ENCODE results near the gene LMAN1. TPM values are rescaled to one million over a fixed set of nuclear protein-coding genes. Genes with fewer than 3 reads are reported as not detected.
A peak's percentile ranks its signal among the peaks of the same experiment; 100 is the strongest.

The LMAN1 gene
- total RNA-seq, 2 donors from 2014 or later = 69.0 to 107 TPM

DNA sequence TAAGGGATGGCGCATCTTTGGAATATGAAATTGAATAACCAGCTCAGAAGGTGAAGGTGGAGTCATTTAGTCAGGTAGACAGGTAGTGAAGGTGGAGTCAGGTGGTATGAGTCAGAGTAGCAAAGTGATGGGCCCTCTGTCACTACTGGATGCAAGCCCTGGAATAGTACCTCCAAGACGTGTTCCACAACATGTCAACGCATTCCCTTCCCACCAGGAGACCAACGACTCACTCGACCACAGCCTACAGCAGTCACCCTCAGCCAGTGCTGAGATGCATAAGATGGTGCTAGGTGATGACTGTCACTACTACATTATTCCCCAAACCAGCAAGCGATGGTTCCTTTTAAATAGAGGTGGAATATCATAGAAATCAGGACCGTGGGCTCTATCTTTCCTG, 47.4 kb downstream of the LMAN1 start:
- Histone ChIP-seq H3K4me1 (peaks cover 0 to 6% of the 10 kb centered on the region in 2 donors), H3K4me3 (no peak overlapping the region), H3K36me3 (no peaks in the 10 kb centered on the region), H3K9me3 (no peaks in the 10 kb centered on the region), H3K27ac (no peak overlapping the region), H3K27me3 (no peaks in the 10 kb centered on the region)
- DNase-seq (ENCODE audit: low spot score) = no peak
- TF ChIP-seq, protein P1, sequence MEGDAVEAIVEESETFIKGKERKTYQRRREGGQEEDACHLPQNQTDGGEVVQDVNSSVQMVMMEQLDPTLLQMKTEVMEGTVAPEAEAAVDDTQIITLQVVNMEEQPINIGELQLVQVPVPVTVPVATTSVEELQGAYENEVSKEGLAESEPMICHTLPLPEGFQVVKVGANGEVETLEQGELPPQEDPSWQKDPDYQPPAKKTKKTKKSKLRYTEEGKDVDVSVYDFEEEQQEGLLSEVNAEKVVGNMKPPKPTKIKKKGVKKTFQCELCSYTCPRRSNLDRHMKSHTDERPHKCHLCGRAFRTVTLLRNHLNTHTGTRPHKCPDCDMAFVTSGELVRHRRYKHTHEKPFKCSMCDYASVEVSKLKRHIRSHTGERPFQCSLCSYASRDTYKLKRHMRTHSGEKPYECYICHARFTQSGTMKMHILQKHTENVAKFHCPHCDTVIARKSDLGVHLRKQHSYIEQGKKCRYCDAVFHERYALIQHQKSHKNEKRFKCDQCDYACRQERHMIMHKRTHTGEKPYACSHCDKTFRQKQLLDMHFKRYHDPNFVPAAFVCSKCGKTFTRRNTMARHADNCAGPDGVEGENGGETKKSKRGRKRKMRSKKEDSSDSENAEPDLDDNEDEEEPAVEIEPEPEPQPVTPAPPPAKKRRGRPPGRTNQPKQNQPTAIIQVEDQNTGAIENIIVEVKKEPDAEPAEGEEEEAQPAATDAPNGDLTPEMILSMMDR (IDR thresholded peaks at IDR 0.05) = no peak

DNA sequence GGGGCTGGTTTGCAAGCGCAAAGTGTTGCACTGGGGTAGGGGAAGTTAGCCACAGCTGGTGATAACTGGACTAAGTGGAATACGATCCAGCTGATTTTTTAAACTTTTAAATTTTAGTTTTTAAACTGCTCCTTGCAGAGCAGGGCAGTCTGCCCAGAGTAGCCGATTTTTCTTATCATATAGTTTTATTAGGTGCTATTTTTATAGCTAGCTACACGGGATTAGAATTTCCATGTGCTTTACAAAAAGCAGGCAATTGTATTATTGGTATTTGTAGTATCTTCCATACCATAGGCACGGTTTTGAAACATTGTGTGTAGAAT, 50.2 kb downstream of the LMAN1 start:
- Histone ChIP-seq H3K4me1 (peaks cover 0 to 6% of the 10 kb centered on the region in 2 donors), H3K27me3 (no peaks in the 10 kb centered on the region), H3K36me3 (no peaks in the 10 kb centered on the region), H3K9me3 (no peaks in the 10 kb centered on the region), H3K27ac (no peak overlapping the region), H3K4me3 (peak overlapping the region in 1 of 2 donors; percentile 31)
- TF ChIP-seq, protein P1 (IDR thresholded peaks at IDR 0.05) = no peak
- no peak for DNase-seq (ENCODE audit: low spot score)

DNA sequence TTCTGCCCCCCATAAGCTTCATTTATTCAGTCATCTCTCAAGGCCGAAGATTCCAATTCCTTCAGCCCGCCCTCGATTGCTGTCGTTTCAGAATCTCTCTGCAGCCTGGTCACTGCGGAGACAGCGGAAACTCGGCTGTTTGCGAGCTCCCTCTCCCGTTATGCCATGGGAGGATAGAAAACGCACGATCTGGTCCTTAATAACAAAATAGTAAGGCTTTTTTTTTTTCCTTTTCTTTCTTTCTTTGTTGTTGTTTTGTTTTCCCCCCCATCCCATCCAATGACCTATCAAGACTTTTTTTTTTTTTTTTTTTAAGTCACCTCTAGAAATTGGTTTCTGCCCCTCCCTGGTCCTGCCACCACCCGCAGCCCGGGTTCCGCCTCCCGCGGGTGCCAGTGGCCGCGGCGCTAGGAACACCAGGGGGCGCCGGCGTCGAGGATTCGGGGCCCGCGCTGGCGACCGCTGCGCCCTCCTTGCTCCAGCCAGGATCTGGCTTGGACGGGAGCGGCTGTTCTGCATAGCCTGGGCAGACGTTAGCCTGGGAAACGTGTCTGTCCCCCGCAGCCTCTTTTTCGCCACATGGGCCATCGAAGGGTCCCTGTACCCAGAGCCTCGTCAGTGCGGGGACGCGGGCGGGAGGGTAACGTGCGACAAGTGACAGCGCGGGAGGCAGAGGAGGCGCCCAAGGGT, 50.7 kb downstream of the LMAN1 start:
- peak overlapping the region in 1 of 2 donors; percentile 31 for H3K4me3 ChIP-seq
- H3K9me3 ChIP-seq = no peaks in the 10 kb centered on the region
- DNase-seq (ENCODE audit: low spot score) = peak; percentile 73
- no peaks in the 10 kb centered on the region for H3K27me3 ChIP-seq
- H3K27ac ChIP-seq = no peak overlapping the region
- peaks cover 0 to 6% of the 10 kb centered on the region in 2 donors for H3K4me1 ChIP-seq
- TF ChIP-seq, protein P1 (IDR thresholded peaks at IDR 0.05) = peak; percentile 69 to 88
- H3K36me3 ChIP-seq = no peaks in the 10 kb centered on the region

DNA sequence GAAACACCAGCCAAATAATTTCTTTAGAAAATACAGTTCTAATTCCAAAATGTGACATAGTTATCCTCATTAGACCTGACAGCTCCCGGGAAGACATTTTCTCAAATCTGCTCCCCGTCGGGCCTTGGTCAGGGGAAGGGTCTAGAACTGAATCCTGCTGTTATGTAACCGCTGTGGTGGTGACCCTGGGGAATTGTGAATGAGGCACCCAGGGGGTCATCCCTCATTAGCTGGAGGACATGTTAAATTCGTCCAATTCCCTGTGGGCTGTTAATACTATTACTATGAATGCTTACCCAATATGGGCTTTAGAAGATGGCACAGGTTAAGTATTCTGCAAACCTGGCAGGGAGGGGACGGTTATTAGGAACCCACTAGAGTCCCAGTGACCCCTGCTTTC, 52.4 kb downstream of the LMAN1 start:
- Histone ChIP-seq H3K4me3 (no peak overlapping the region), H3K9me3 (no peaks in the 10 kb centered on the region), H3K27ac (no peak overlapping the region), H3K4me1 (peaks cover 0 to 6% of the 10 kb centered on the region in 2 donors), H3K27me3 (no peaks in the 10 kb centered on the region), H3K36me3 (no peaks in the 10 kb centered on the region)
- TF ChIP-seq, protein P1 (IDR thresholded peaks at IDR 0.05) = no peak
- DNase-seq (ENCODE audit: low spot score) = no peak

DNA sequence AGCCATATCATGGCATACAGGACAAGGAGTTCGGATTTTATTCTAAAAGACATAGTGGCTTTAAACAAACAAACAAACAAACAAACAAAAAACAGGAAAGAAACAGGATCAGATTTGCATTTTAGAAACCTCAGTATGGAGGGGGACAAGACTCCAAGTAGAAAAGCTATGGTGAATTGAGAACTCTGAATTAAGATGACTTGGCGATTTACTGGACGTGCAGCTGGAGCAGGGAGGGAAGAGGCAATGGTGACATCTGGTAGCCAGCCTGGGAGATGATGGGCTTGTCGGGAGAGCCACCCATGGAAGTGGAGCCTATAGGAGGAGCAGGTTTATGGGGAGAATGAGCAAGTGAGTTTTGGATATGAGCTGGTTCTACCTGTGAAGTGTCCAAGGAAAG, 53.8 kb downstream of the LMAN1 start:
- no peaks in the 10 kb centered on the region for H3K27me3 ChIP-seq
- peaks cover 0 to 6% of the 10 kb centered on the region in 2 donors for H3K4me1 ChIP-seq
- no peak overlapping the region for H3K4me3 ChIP-seq

More for the DNA sequence above, 53.8 kb downstream of the LMAN1 start:
- no peaks in the 10 kb centered on the region for H3K9me3 ChIP-seq
- no peak overlapping the region for H3K27ac ChIP-seq
- TF ChIP-seq, protein P1 (IDR thresholded peaks at IDR 0.05) = no peak
- DNase-seq (ENCODE audit: low spot score) = no peak
- H3K36me3 ChIP-seq = no peaks in the 10 kb centered on the region
